HEK293 (cell line): ENCODE results near the gene MOV10L1.

Experiments
- CTCF ChIA-PET: fragments of 350-600 bp; formaldehyde crosslinking; extraction: SDS; loops from one replicate; lab custom pipeline; 2021; ENCODE audit warnings: antibody characterized with exemption; lab: Yijun Ruan, JAX
- POLR2A ChIA-PET: fragments of 300-600 bp; formaldehyde crosslinking; extraction: SDS; loops from one replicate; lab custom pipeline; 2020; ENCODE audit warnings: antibody characterized with exemption, inconsistent platforms; lab: Yijun Ruan, JAX
- H3K27ac ChIP-seq: fragments of 200-500 bp; sonication (Bioruptor generic); 2 replicates; pipeline ENCODE4 v1.5.1; 2014; ENCODE audit warnings: low read depth, low read length, control low read depth, inconsistent platforms; ENCODE audit errors: extremely low read depth
- H3K36me3 ChIP-seq, 2 experiments: fragments of 200-500 bp in 1 of 2; sonication (Bioruptor generic) in 1 of 2; 1 replicate in 1 of 2; 2 replicates in 1 of 2; pipeline ENCODE4 v1.5.1; 2014 to 2017; ENCODE audit warnings: inconsistent platforms in 2 of 2, low read length in 2 of 2; ENCODE audit not compliant: control insufficient read depth in 2 of 2, insufficient read depth in 1 of 2
- H3K4me1 ChIP-seq: fragments of 200-500 bp; sonication (Bioruptor generic); 2 replicates; pipeline ENCODE4 v1.5.1; 2014; ENCODE audit warnings: mild to moderate bottlenecking, low read length, inconsistent platforms; ENCODE audit not compliant: control insufficient read depth, insufficient read depth
- H3K4me3 ChIP-seq: 2 replicates; pipeline ENCODE4 v1.5.1; 2011; ENCODE audit warnings: low read depth, mild to moderate bottlenecking, control low read depth, low read length, moderate library complexity
- H3K9me3 ChIP-seq: fragments of 200-500 bp; sonication (Bioruptor generic); 2 replicates; pipeline ENCODE4 v1.5.1; 2014; ENCODE audit warnings: low read depth, low read length, inconsistent platforms; ENCODE audit not compliant: control insufficient read depth, insufficient read depth
- FEZF1 ChIP-seq: fragments of 450-650 bp; formaldehyde crosslinking; IDR thresholded peaks from 2 replicates; pipeline ENCODE4 v1.5.1; 2016; ENCODE audit warnings: missing biosample characterization, missing genetic modification characterization
- GLI2 ChIP-seq: fragments of 450-650 bp; formaldehyde crosslinking; IDR thresholded peaks from 2 replicates; pipeline ENCODE4; 2017; ENCODE audit warnings: missing biosample characterization, missing genetic modification characterization, low read depth, borderline replicate concordance
- GLI4 ChIP-seq: fragments of 450-650 bp; formaldehyde crosslinking; IDR thresholded peaks from 2 replicates; pipeline ENCODE4 v1.5.1; 2016; ENCODE audit warnings: missing biosample characterization, missing genetic modification characterization
- KLF16 ChIP-seq: fragments of 450-650 bp; formaldehyde crosslinking; IDR thresholded peaks from 2 replicates; pipeline ENCODE4 v1.5.1; 2017; ENCODE audit warnings: missing biosample characterization, missing genetic modification characterization
- MEIS1 ChIP-seq: sonication (generic); formaldehyde crosslinking; IDR thresholded peaks from 2 replicates; pipeline ENCODE4 v1.8.1; 2022; ENCODE audit warnings: missing genetic modification reagents, mild to moderate bottlenecking, borderline replicate concordance
- ZBTB1 ChIP-seq: fragments of 450-650 bp; formaldehyde crosslinking; IDR thresholded peaks from 2 replicates; pipeline ENCODE4 v1.5.1; 2016; ENCODE audit warnings: missing biosample characterization, missing genetic modification characterization
- ZBTB17 ChIP-seq: fragments of 450-650 bp; formaldehyde crosslinking; IDR thresholded peaks from 2 replicates; pipeline ENCODE4 v1.5.1; 2016; ENCODE audit warnings: missing biosample characterization, missing genetic modification characterization
- ZNF114 ChIP-seq: fragments of 450-650 bp; formaldehyde crosslinking; IDR thresholded peaks from 2 replicates; pipeline ENCODE4 v1.5.0; 2017; ENCODE audit warnings: missing biosample characterization, missing genetic modification characterization
- ZNF174 ChIP-seq: fragments of 450-650 bp; formaldehyde crosslinking; IDR thresholded peaks from 2 replicates; pipeline ENCODE4 v1.5.0; 2017; ENCODE audit warnings: missing biosample characterization, mild to moderate bottlenecking, missing genetic modification characterization
- ZNF2 ChIP-seq: fragments of 450-650 bp; formaldehyde crosslinking; IDR thresholded peaks from 2 replicates; pipeline ENCODE4 v1.5.1; 2016; ENCODE audit warnings: missing biosample characterization, missing genetic modification characterization
- ZNF211 ChIP-seq: fragments of 450-650 bp; formaldehyde crosslinking; IDR thresholded peaks from 2 replicates; pipeline ENCODE4 v1.5.1; 2016; ENCODE audit warnings: low read depth, missing biosample characterization, missing genetic modification characterization
- ZNF223 ChIP-seq: fragments of 450-650 bp; formaldehyde crosslinking; IDR thresholded peaks from 2 replicates; pipeline ENCODE4 v1.5.1; 2016; ENCODE audit warnings: missing biosample characterization, missing genetic modification characterization
- ZNF324 ChIP-seq: fragments of 450-650 bp; formaldehyde crosslinking; IDR thresholded peaks from 2 replicates; pipeline ENCODE4 v1.5.1; 2016; ENCODE audit warnings: missing biosample characterization, missing genetic modification characterization
- ZNF350 ChIP-seq: fragments of 450-650 bp; formaldehyde crosslinking; IDR thresholded peaks from 2 replicates; pipeline ENCODE4 v1.5.0; 2017; ENCODE audit warnings: missing biosample characterization, mild to moderate bottlenecking, missing genetic modification characterization
- ZNF366 ChIP-seq: fragments of 450-650 bp; formaldehyde crosslinking; conservative IDR thresholded peaks from 2 replicates; pipeline ENCODE4 v1.5.1; 2016; ENCODE audit warnings: missing biosample characterization, missing genetic modification characterization
- ZNF391 ChIP-seq: fragments of 450-650 bp; formaldehyde crosslinking; IDR thresholded peaks from 2 replicates; pipeline ENCODE4 v1.5.1; 2016; ENCODE audit warnings: low read depth, missing biosample characterization, missing genetic modification characterization, borderline replicate concordance
- ZNF416 ChIP-seq: fragments of 450-650 bp; formaldehyde crosslinking; IDR thresholded peaks from 2 replicates; pipeline ENCODE4 v1.5.1; 2016; ENCODE audit warnings: missing biosample characterization, missing genetic modification characterization
- ZNF585B ChIP-seq: fragments of 450-650 bp; formaldehyde crosslinking; IDR thresholded peaks from 2 replicates; pipeline ENCODE4 v1.5.1; 2016; ENCODE audit warnings: missing biosample characterization, missing genetic modification characterization
- ZNF664 ChIP-seq: fragments of 450-650 bp; formaldehyde crosslinking; IDR thresholded peaks from 2 replicates; pipeline ENCODE4 v1.5.1; 2016; ENCODE audit warnings: missing biosample characterization, missing genetic modification characterization
- TF ChIP-seq, protein P1 (sequence below): fragments of 450-650 bp; formaldehyde crosslinking; IDR thresholded peaks from 2 replicates; pipeline ENCODE4; 2016; ENCODE audit warnings: missing biosample characterization, missing genetic modification characterization
- TF ChIP-seq, protein P2 (sequence below): fragments of 450-650 bp; formaldehyde crosslinking; IDR thresholded peaks from 2 replicates; pipeline ENCODE4 v1.5.1; 2016; ENCODE audit warnings: missing biosample characterization, missing genetic modification characterization
- TF ChIP-seq, protein P3 (sequence below): fragments of 450-650 bp; formaldehyde crosslinking; IDR thresholded peaks from 2 replicates; pipeline ENCODE4 v1.5.1; 2016; ENCODE audit warnings: missing biosample characterization, missing genetic modification characterization
- TF ChIP-seq, protein P4 (sequence below): fragments of 450-650 bp; formaldehyde crosslinking; IDR thresholded peaks from 2 replicates; pipeline ENCODE4 v1.5.1; 2016; ENCODE audit warnings: missing biosample characterization, missing genetic modification characterization

MOV10L1 gene

DNA sequence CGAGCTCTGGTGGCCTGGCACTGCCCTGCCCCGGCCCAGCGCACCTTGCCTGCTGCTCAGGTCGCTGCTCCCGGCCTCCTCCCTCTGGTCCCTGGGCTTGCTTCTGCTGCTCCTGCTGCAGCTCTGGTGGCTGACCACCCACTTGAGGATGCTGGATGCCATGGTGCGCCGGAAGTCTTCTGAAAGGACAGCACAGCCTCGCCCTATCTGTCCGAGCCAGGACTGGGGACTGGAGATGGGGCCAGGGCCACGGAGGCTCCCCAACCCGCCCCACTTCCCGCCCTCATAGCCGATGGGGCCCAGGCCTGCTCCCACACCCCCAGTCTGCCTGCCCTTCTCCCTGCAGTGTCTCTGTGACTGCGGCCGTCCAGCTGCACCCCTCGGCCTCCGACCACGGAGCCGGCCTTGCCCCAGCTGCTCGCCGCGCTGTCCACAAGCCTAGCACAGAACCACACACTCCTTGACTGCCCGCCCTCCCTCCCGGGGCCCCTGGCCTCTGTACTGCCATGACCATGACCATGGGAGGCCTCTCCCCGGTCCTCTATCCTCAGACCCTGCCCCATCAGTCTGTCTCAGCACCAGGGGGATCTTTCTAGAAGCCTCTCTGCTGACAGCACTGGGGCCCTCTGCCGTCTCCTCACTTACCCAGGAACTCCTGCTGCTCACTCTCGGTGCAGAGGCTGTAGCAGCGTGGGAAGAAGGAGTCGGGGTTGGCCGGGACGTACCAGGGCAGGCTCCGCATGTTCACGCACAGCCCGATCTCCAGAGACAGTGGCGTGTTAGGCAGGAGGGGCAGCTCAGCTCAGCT lies 44.4 kb upstream of the MOV10L1 start:
- H3K4me1 ChIP-seq = no peaks in the 10 kb centered on the region
- no peaks in the 10 kb centered on the region for H3K36me3 ChIP-seq
- H3K9me3 ChIP-seq = no peaks in the 10 kb centered on the region
- H3K4me3 ChIP-seq = no peak overlapping the region
- TF ChIP-seq ZNF366 (no peak), ZNF324 (tag by site-specific recombination) (no peak), GLI2 (no peak), ZNF391 (tag by site-specific recombination) (no peak), FEZF1 (tag by site-specific recombination) (no peak), MEIS1 (CRISPR knock-in tag) (no peak), ZNF2 (tag by site-specific recombination) (no peak), ZNF664 (tag by site-specific recombination) (no peak), ZBTB1 (tag by site-specific recombination) (no peak), ZNF416 (no peak), ZNF223 (tag by site-specific recombination) (no peak), GLI4 (tag by site-specific recombination) (no peak), KLF16 (tag by site-specific recombination) (no peak)
- TF ChIP-seq, protein P1, sequence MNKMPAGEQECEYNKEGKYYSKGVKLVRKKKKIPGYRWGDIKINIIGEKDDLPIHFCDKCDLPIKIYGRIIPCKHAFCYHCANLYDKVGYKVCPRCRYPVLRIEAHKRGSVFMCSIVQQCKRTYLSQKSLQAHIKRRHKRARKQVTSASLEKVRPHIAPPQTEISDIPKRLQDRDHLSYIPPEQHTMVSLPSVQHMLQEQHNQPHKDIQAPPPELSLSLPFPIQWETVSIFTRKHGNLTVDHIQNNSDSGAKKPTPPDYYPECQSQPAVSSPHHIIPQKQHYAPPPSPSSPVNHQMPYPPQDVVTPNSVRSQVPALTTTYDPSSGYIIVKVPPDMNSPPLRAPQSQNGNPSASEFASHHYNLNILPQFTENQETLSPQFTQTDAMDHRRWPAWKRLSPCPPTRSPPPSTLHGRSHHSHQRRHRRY (tag by site-specific recombination) = no peak
- TF ChIP-seq, protein P2, sequence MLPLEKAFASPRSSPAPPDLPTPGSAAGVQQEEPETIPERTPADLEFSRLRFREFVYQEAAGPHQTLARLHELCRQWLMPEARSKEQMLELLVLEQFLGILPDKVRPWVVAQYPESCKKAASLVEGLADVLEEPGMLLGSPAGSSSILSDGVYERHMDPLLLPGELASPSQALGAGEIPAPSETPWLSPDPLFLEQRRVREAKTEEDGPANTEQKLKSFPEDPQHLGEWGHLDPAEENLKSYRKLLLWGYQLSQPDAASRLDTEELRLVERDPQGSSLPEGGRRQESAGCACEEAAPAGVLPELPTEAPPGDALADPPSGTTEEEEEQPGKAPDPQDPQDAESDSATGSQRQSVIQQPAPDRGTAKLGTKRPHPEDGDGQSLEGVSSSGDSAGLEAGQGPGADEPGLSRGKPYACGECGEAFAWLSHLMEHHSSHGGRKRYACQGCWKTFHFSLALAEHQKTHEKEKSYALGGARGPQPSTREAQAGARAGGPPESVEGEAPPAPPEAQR = no peak
- TF ChIP-seq, protein P3, sequence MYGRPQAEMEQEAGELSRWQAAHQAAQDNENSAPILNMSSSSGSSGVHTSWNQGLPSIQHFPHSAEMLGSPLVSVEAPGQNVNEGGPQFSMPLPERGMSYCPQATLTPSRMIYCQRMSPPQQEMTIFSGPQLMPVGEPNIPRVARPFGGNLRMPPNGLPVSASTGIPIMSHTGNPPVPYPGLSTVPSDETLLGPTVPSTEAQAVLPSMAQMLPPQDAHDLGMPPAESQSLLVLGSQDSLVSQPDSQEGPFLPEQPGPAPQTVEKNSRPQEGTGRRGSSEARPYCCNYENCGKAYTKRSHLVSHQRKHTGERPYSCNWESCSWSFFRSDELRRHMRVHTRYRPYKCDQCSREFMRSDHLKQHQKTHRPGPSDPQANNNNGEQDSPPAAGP (tag by site-specific recombination) = no peak
- POLR2A ChIA-PET = no interaction called here
- CTCF ChIA-PET = no interaction called here
- H3K27ac ChIP-seq = no peak overlapping the region

DNA sequence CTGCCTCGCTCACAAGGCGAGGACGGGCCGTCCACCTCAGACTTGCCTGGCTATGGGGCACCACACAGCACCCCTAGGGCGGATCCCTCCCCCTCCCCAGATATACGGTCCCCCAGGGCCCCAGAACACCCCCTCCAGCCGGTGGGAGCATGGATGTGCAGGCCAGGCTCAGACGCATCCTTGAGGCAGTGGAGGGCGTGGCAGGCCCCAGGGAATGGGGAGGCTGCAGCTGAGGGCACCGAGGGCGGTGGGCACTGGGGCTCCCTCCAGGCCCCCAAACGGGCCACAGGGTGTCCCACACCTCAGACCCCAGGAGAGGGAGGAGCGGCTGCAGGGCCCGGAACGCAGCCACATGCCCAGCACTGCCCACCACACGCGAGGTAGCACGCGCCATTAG lies 43.8 kb upstream of the MOV10L1 start:
- Histone ChIP-seq H3K9me3 (no peaks in the 10 kb centered on the region), H3K4me1 (no peaks in the 10 kb centered on the region), H3K36me3 (no peaks in the 10 kb centered on the region), H3K27ac (no peak overlapping the region), H3K4me3 (no peak overlapping the region)
- ChIA-PET CTCF (no interaction called here), POLR2A (no interaction called here)
- TF ChIP-seq ZNF350 = no peak
- TF ChIP-seq, protein P4, sequence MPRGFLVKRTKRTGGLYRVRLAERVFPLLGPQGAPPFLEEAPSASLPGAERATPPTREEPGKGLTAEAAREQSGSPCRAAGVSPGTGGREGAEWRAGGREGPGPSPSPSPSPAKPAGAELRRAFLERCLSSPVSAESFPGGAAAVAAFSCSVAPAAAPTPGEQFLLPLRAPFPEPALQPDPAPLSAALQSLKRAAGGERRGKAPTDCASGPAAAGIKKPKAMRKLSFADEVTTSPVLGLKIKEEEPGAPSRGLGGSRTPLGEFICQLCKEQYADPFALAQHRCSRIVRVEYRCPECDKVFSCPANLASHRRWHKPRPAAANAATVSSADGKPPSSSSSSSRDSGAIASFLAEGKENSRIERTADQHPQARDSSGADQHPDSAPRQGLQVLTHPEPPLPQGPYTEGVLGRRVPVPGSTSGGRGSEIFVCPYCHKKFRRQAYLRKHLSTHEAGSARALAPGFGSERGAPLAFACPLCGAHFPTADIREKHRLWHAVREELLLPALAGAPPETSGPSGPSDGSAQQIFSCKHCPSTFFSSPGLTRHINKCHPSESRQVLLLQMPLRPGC (tag by site-specific recombination) = no peak
- no peak for TF ChIP-seq ZNF114 (tag by site-specific recombination)
- no peak for TF ChIP-seq ZNF211
- no peak for TF ChIP-seq ZNF174 (tag by site-specific recombination)
- TF ChIP-seq ZBTB17 (tag by site-specific recombination) = no peak
- no peak for TF ChIP-seq ZNF585B
